Activated naive CD4-positive, alpha-beta T cell treated with anti-CD3 and anti-CD28 coated beads, Interleukin-2, amount 10 ng/mL, durations not matched to agents 7 days and 5 days (primary cell): ENCODE measurements around the gene ZMYM3.
A peak's percentile ranks its signal among the peaks of the same experiment; 100 is the strongest.

Source experiments
- CTCF ChIA-PET: fragments of 350-600 bp; sonication (Branson Sonifier 250); formaldehyde crosslinking; loops from one replicate; lab custom pipeline; 2021; ENCODE audit warnings: antibody characterized with exemption; lab: Charles Lee
- DNase-seq: peaks from one replicate; pipeline ENCODE4 v3.0.0-alpha.2; 2020
- H3K27ac Mint-ChIP-seq: one replicate; pipeline ENCODE4 v1.8.0; 2021; ENCODE audit warnings: mild to moderate bottlenecking, moderate library complexity, mixed read lengths
- H3K27me3 Mint-ChIP-seq: one replicate; pipeline ENCODE4 v1.8.0; 2021; ENCODE audit warnings: mild to moderate bottlenecking, mixed read lengths
- H3K36me3 Mint-ChIP-seq: one replicate; pipeline ENCODE4 v1.8.0; 2021; ENCODE audit warnings: mixed read lengths
- H3K4me1 Mint-ChIP-seq: one replicate; pipeline ENCODE4 v1.8.0; 2021; ENCODE audit warnings: mixed read lengths
- H3K4me3 Mint-ChIP-seq: one replicate; pipeline ENCODE4 v1.8.0; 2021; ENCODE audit warnings: mild to moderate bottlenecking, moderate library complexity, mixed read lengths
- H3K9me3 Mint-ChIP-seq: one replicate; pipeline ENCODE4 v1.8.0; 2021; ENCODE audit warnings: mixed read lengths

Gene ZMYM3

DNA sequence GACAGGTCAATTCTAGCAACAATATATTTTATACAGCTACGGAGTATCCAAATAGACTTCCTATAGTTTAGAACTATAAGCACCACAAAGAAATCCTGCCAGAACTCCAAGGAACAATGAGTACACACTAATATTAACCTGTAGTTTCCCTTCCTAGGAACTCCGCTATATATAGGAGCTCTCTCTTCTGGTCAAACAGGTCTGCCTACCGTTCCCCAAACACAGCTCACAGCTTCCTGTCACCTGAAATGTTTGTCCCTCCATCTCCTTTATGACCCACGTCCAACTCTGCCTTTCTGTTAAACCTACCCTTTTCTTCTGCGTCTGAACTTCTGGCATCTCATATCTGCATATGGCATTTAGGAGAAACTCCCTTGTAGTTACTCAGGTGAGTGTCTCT lies 41.4 kb downstream of the ZMYM3 start:
- peaks cover 4% of the 10 kb centered on the region for H3K4me1 Mint-ChIP-seq
- CTCF ChIA-PET, result no interaction called here
- H3K36me3 Mint-ChIP-seq, result no peaks in the 10 kb centered on the region
- peaks cover 16% of the 10 kb centered on the region for H3K27me3 Mint-ChIP-seq
- H3K4me3 Mint-ChIP-seq, result no peak overlapping the region
- DNase-seq, result no peak
- H3K9me3 Mint-ChIP-seq, result no peaks in the 10 kb centered on the region
- no peak overlapping the region for H3K27ac Mint-ChIP-seq

- Mint-ChIP-seq H3K4me3 (no peak overlapping the region), H3K27me3 (peaks cover 16% of the 10 kb centered on the region), H3K36me3 (no peaks in the 10 kb centered on the region), H3K4me1 (no peaks in the 10 kb centered on the region), H3K27ac (no peak overlapping the region), H3K9me3 (no peaks in the 10 kb centered on the region)
- CTCF ChIA-PET, result no interaction called here
- no peak for DNase-seq
Measured at GRCh38 chrX:71210816-71211215, 43.1 kb downstream of the ZMYM3 start.

DNA sequence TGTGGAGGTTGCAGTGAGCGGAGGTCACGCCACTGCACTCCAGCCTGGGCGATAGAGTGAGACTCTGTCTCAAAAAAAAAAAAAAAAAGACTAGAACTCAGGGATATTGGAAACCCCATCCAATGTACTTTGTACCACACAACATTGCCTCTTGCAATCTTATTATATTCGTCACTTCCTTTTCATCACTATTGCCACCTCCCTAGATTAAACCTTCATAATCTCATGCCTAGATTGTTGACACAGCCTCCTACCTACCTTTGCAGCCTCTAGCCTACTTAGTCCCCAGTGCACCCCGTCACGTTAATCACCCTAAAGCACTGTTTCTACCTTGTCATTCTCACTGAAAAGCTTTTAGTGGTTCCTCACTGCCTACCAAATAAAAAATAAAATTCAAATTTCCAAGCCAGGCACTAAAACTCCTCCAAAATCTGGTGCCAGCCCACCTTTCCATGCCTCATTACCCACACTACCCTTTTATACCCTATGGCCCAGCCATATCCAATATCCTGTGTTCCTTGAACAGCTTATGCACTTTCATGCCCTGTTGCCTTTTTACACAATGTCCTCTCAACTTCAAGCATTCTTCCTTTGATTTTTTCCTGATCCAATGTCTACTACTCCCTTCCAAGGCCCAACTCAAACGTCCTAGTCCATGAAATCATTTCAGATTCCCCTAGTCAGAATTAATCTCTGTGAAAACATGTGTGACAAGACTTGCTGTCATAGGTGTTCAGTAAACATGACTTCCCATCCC lies 54.5 kb downstream of the ZMYM3 start:
- Mint-ChIP-seq H3K27ac (peak overlapping the region; percentile 68), H3K27me3 (no peaks in the 10 kb centered on the region), H3K9me3 (no peaks in the 10 kb centered on the region), H3K36me3 (peaks cover 8% of the 10 kb centered on the region), H3K4me1 (peaks cover 20% of the 10 kb centered on the region), H3K4me3 (peak overlapping the region; percentile 4)
- CTCF ChIA-PET, result no interaction called here
- DNase-seq, result no peak

GRCh38 chrX:71198066-71198465 lies 55.9 kb downstream of the ZMYM3 start:
- CTCF ChIA-PET, result interaction anchor here (0.8 kb wide), 1 partner anchor 53 kb away, joined by 3 read pairs; no protein-coding TSS in a partner anchor
- Mint-ChIP-seq H3K4me3 (peak overlapping the region; percentile 86), H3K27ac (peak overlapping the region; percentile 81), H3K4me1 (peaks cover 25% of the 10 kb centered on the region), H3K27me3 (no peaks in the 10 kb centered on the region), H3K36me3 (peaks cover 8% of the 10 kb centered on the region), H3K9me3 (no peaks in the 10 kb centered on the region)
- no peak for DNase-seq

GRCh38 chrX:71195964-71196649 lies 57.8 kb downstream of the ZMYM3 start:
- Mint-ChIP-seq H3K36me3 (peaks cover 16% of the 10 kb centered on the region), H3K9me3 (no peaks in the 10 kb centered on the region), H3K27ac (peak overlapping the region; percentile 91), H3K4me3 (peak overlapping the region; percentile 80), H3K4me1 (peaks cover 35% of the 10 kb centered on the region), H3K27me3 (no peaks in the 10 kb centered on the region)
- DNase-seq, result no peak
- CTCF ChIA-PET, result no interaction called here

- no peaks in the 10 kb centered on the region for H3K27me3 Mint-ChIP-seq
- CTCF ChIA-PET, result no interaction called here
- DNase-seq, result no peak
- peaks cover 20% of the 10 kb centered on the region for H3K36me3 Mint-ChIP-seq
- no peaks in the 10 kb centered on the region for H3K9me3 Mint-ChIP-seq
- no peak overlapping the region for H3K4me3 Mint-ChIP-seq
- H3K4me1 Mint-ChIP-seq, result peaks cover 33% of the 10 kb centered on the region
- peak overlapping the region; percentile 28 for H3K27ac Mint-ChIP-seq
Measured at GRCh38 chrX:71191248-71191647, 62.7 kb downstream of the ZMYM3 start.
